Ishikawa (cell line): Measurements from ENCODE around the gene ATP11C.

Experiments
- CEBPB ChIP-seq: IDR thresholded peaks from 2 replicates; pipeline ENCODE4 v1.6.1; 2012
- CREB1 ChIP-seq: IDR thresholded peaks from 2 replicates; pipeline ENCODE4 v1.6.1; 2012; ENCODE audit warnings: low read depth
- EGR1 ChIP-seq: IDR thresholded peaks from 2 replicates; pipeline ENCODE4 v1.6.1; 2012
- EP300 ChIP-seq: IDR thresholded peaks from 2 replicates; pipeline ENCODE4 v1.6.1; 2012; ENCODE audit warnings: borderline replicate concordance
- FOXM1 ChIP-seq: IDR thresholded peaks from 2 replicates; pipeline ENCODE4 v1.6.1; 2012; ENCODE audit warnings: low read depth, borderline replicate concordance
- NFIC ChIP-seq: IDR thresholded peaks from 2 replicates; pipeline ENCODE4 v1.6.1; 2012
- RAD21 ChIP-seq: IDR thresholded peaks from 2 replicates; pipeline ENCODE4 v1.6.1; 2012; ENCODE audit warnings: low read depth
- TAF1 ChIP-seq: IDR thresholded peaks from 2 replicates; pipeline ENCODE4 v1.6.1; 2012; ENCODE audit warnings: low read depth, mild to moderate bottlenecking
- TCF12 ChIP-seq: IDR thresholded peaks from 2 replicates; pipeline ENCODE4 v1.6.1; 2012; ENCODE audit warnings: low read depth
- TEAD4 ChIP-seq: IDR thresholded peaks from 2 replicates; pipeline ENCODE4 v1.6.1; 2012
- YY1 ChIP-seq: IDR thresholded peaks from 2 replicates; pipeline ENCODE4 v1.6.1; 2012; ENCODE audit warnings: low read depth
- ZBTB7A ChIP-seq: IDR thresholded peaks from 2 replicates; pipeline ENCODE4 v1.6.1; 2012; ENCODE audit warnings: low read depth
- TF ChIP-seq, protein P1 (sequence below): IDR thresholded peaks from 2 replicates; pipeline ENCODE4 v1.6.1; 2012; ENCODE audit warnings: low read depth, mild to moderate bottlenecking
- TF ChIP-seq, protein P2 (sequence below): IDR thresholded peaks from 2 replicates; pipeline ENCODE4 v1.6.1; 2012
- TF ChIP-seq, protein P3 (sequence below): IDR thresholded peaks from 2 replicates; pipeline ENCODE4 v1.6.1; 2012

Gene ATP11C

DNA sequence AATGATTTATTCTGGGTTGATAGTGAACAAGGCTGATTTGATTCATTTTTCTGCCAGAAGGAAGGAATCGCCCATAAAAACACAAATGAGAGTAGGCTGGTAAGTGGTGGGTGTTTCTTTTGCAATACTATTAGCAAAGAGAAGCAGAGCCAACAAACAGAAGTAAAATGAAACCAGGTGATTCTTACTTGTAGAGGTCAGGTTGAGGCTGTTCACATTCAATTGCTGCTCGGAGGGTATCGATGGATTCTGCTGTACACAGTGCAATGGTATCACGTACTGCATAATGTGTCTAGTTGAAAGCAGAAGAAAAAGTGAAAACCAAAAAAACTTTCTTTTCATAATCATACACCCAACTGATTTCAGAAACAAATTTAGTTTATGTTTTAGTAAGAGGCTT is 130.8 kb downstream of the ATP11C start:
- TF ChIP-seq, protein P1, sequence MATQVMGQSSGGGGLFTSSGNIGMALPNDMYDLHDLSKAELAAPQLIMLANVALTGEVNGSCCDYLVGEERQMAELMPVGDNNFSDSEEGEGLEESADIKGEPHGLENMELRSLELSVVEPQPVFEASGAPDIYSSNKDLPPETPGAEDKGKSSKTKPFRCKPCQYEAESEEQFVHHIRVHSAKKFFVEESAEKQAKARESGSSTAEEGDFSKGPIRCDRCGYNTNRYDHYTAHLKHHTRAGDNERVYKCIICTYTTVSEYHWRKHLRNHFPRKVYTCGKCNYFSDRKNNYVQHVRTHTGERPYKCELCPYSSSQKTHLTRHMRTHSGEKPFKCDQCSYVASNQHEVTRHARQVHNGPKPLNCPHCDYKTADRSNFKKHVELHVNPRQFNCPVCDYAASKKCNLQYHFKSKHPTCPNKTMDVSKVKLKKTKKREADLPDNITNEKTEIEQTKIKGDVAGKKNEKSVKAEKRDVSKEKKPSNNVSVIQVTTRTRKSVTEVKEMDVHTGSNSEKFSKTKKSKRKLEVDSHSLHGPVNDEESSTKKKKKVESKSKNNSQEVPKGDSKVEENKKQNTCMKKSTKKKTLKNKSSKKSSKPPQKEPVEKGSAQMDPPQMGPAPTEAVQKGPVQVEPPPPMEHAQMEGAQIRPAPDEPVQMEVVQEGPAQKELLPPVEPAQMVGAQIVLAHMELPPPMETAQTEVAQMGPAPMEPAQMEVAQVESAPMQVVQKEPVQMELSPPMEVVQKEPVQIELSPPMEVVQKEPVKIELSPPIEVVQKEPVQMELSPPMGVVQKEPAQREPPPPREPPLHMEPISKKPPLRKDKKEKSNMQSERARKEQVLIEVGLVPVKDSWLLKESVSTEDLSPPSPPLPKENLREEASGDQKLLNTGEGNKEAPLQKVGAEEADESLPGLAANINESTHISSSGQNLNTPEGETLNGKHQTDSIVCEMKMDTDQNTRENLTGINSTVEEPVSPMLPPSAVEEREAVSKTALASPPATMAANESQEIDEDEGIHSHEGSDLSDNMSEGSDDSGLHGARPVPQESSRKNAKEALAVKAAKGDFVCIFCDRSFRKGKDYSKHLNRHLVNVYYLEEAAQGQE, result no peak
- TF ChIP-seq EP300, result no peak
- TF ChIP-seq TEAD4, result no peak
- TF ChIP-seq TCF12, result no peak
- TF ChIP-seq TAF1, result no peak
- TF ChIP-seq CREB1, result no peak
- no peak for TF ChIP-seq ZBTB7A
- no peak for TF ChIP-seq YY1

DNA sequence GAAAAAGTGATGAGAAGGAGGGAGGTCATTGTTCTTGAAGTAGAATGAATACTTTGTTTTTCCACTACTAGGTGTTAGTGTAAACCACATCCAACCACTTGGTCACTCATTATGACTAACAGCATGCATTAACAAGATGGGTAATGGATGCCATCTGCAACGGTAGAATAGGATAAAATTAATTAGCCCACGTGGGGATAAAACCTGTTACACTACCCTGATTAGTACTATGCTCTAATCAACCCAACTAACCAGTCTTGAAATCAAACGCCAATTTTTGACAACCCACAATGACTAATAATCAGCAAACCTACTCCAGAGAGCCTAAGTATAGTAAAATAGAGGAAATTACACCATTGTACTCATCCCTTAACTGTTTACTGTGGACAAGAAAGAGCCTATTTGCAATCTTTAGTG is 131.4 kb downstream of the ATP11C start:
- TF ChIP-seq YY1, result no peak
- TF ChIP-seq, protein P1, result no peak
- TF ChIP-seq, protein P2, sequence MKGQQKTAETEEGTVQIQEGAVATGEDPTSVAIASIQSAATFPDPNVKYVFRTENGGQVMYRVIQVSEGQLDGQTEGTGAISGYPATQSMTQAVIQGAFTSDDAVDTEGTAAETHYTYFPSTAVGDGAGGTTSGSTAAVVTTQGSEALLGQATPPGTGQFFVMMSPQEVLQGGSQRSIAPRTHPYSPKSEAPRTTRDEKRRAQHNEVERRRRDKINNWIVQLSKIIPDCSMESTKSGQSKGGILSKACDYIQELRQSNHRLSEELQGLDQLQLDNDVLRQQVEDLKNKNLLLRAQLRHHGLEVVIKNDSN, result no peak
- TF ChIP-seq EGR1, result no peak
- no peak for TF ChIP-seq TEAD4
- TF ChIP-seq ZBTB7A, result no peak

DNA sequence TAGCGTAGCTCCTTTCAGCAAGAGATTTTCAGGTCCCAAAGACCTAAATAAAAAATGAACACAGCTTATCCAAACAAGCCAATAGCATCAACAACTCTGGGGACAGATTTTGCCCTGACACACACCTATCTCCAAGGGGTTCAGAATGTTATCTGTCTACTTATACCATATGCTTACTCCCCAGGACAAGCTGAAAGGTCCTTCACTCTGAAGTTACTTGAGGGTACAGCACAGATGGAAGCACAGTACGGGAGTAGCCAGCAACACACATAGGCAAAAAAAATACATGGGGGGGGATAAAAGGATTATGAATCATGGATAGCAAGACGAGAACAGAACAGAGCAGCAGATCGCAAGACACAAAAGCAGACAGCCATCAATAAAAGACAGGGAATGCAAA is 134.2 kb downstream of the ATP11C start:
- no peak for TF ChIP-seq TEAD4
- no peak for TF ChIP-seq EGR1
- TF ChIP-seq RAD21, result no peak

DNA sequence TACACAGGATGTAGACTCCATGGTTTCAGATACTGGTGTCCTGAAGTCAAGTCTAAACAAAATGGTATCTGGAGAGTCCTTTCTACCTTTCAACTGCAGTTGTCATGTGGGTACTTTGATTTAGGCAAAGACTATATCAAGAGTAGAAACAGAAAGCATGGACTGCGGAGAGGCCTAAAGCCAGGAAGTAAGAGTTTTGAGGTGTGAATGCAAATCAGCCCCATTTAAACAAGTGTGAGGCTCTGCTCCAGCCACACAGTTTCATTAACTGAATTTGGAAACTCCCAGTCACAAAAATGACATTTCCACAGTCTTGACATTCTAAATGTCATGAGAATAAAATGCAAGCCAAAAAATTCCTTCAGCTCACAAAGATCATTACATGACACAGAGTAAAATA is 137.7 kb downstream of the ATP11C start:
- TF ChIP-seq, protein P2, result no peak
- TF ChIP-seq CREB1, result no peak
- TF ChIP-seq YY1, result no peak
- no peak for TF ChIP-seq TAF1
- no peak for TF ChIP-seq TEAD4
- TF ChIP-seq CEBPB, result no peak
- no peak for TF ChIP-seq EP300
- TF ChIP-seq, protein P3, sequence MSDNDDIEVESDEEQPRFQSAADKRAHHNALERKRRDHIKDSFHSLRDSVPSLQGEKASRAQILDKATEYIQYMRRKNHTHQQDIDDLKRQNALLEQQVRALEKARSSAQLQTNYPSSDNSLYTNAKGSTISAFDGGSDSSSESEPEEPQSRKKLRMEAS, result no peak
- no peak for TF ChIP-seq TCF12
- TF ChIP-seq RAD21, result no peak
- TF ChIP-seq, protein P1, result no peak
- no peak for TF ChIP-seq ZBTB7A
- no peak for TF ChIP-seq FOXM1
- TF ChIP-seq EGR1, result no peak
- TF ChIP-seq NFIC, result no peak

DNA sequence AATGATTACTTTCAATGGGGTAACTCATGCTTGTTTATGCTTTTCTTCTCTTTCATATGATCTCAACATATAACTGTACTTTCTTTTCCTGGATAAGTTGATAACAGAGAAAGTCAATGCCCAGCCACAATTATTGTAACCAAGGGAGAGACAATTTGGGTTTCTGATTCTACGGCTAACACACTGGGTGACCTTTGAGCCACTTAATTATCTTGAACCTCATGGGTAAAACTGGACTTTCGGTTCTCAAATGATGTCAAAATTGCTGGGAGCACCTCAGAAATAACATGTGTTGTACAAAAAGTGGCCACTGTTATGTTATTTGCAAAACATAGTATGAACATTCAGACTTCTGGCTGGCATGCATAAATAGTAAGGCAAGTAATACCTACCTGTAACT is 145.3 kb downstream of the ATP11C start:
- TF ChIP-seq TEAD4 (no peak), CEBPB (no peak), RAD21 (no peak), FOXM1 (no peak), TCF12 (no peak), EP300 (no peak), EGR1 (no peak), NFIC (no peak), YY1 (no peak), CREB1 (no peak), TAF1 (no peak), ZBTB7A (no peak)
- TF ChIP-seq, protein P1, result no peak
- TF ChIP-seq, protein P3, result no peak
- TF ChIP-seq, protein P2, result no peak
